GM19240 (cell line): ENCODE results near the gene TFR2.

Source experiments
- DNase-seq: peaks from one replicate; pipeline ENCODE4 v3.0.0; 2011; ENCODE audit warnings: low spot score; ENCODE audit not compliant: insufficient read length

Gene TFR2

GRCh38 chr7:100573691-100574361 lies 67.5 kb downstream of the TFR2 start, which contains the start of gene SAP25:
SAP25 (minus strand) TSS chr7:100573900; CDS start chr7:100573742, 158 bp downstream.
- no peak for DNase-seq

- DNase-seq = no peak
Measured at GRCh38 chr7:100572949-100573675, 68.2 kb downstream of the TFR2 start.

DNA sequence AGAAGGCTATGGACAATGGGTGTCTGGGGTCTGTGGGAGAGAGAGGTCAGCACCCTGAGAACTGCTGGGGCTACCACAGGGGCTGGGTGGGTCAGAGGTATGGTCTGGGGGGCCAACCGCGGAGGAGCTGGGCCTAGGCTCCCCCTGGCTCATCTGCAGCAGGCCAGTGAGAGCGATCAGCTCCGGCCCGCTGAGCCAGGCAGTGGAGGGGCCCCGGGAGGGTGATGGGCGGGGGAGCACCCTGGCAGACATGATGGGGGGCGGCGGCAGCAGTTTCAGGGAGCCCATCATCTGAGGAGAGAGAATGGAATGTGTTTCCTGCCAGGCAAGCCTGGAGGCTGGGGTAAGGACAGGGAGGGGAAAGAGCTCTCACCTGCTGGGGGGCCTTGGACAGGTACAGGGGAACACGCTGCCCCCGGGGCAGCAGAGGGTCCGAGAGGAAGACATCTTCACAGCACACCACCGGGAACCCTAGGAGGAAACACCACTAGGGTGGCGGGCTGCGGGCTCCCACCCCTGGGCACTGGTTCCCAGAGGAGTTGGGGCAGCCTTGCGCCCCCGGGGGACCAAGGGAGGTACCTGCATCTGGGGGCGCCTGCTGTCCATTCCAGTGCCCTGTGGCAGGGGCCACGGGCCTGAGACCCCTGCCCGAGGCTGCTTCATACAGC lies 68.9 kb downstream of the TFR2 start:
- no peak for DNase-seq

DNA sequence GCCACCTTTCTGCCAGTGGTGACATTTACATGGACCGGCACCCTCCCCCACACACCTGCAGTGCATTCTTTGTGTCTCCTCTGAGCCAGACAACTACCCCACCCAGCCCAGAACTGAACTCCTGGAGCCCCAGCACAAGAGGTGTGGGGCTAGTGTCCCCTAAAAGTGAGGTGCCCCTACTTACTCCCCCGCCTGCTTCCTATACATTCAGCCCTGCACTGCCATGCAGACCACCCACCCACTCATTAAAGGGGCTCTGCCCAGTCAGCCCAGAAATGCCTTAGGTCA lies 69.6 kb downstream of the TFR2 start:
- no peak for DNase-seq

DNA sequence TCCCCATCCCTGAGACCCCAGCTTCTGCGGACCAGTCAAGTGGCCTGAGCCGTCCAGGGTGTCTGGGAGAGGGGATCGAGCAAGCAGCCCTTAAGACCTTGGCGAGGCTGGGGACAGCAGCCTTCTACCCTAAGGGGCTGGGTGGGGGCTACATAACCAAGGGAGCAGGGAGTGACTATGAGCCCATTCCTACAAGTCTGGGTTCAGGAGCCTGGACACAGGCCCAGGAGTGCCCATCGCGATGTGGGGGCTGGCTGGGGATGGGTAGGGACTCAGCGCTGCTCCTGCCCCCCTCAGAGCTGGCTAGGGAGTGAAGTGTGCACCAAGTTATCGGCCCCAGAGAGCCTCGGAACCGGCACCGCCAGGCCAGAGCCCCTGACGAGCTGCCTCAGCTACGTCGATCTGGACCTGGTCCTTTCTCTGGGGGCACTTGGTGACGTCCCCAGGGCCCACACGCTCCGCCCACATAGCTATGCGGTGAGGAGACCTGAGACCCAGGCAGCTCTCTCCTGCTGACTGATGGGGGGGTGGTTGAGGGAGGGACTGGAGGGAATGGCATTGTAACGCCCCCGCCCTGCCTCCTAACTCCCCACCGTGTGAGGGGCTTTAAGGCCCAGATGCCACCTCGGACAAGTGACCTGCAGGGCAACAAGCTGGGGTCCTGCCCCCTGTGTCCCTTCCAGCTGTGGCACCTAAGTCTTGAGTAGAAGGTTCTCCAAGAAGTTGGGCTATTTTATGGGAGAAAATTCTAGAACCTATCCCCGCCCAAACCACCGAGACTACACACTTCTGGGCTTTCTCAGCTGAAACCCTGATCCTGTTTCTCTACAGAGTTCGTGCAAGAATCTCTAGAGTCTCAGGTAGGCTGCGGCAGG lies 70.2 kb downstream of the TFR2 start:
- DNase-seq = no peak
